Left lobe of liver (tissue), 2 donors: Measurements from ENCODE around the gene PLA2G4C. TPM values are rescaled to one million over a fixed set of nuclear protein-coding genes. Genes with fewer than 3 reads are reported as not detected.

Experiments used
- ATAC-seq: fragments of 200-7000 bp; cut with Tn5 transposase; one replicate; pipeline ENCODE4 v1.9.1; 2020; ENCODE audit warnings: mild to moderate bottlenecking, moderate library complexity
- DNase-seq: peaks from one replicate; pipeline ENCODE4 v3.0.0-alpha.2; 2020; ENCODE audit warnings: low spot score
- total RNA-seq: library from RNA; stranded (reverse); gene quantifications from one replicate; pipeline ENCODE4 v1.2.1, GENCODE V29; 2021
- donor health status: DM: no; HTN: no; CAD: no; lungs with moderate emphysema.
- donor health status: DM: no; HTN: yes; CAD: no.

PLA2G4C gene
- total RNA-seq, 1 donor from 2014 or later = 4.5 TPM

- ATAC-seq = no peak
- no peak for DNase-seq
These were observed 109.8 kb downstream of the PLA2G4C start for GRCh38 chr19:48000846-48001245.

- ATAC-seq (no peak), DNase-seq (no peak)
These were observed 111.8 kb downstream of the PLA2G4C start for GRCh38 chr19:47998800-47999199.

Other genes starting within 250 kb of the PLA2G4C start
- 347 TPM for gene SULT2A1, start 224.5 kb downstream of the PLA2G4C start, total RNA-seq
- gene BSPH1, start 118.6 kb downstream of the PLA2G4C start, total RNA-seq = not detected
- gene ELSPBP1, start 116.2 kb downstream of the PLA2G4C start, total RNA-seq = not detected
- not detected for gene CABP5, start 66.7 kb downstream of the PLA2G4C start, total RNA-seq
- 9.8 TPM for gene LIG1, start 59.5 kb upstream of the PLA2G4C start, total RNA-seq
- 3.2 TPM for gene ZSWIM9, start 59.9 kb upstream of the PLA2G4C start, total RNA-seq
- 17.4 TPM for gene CARD8, start 145.1 kb upstream of the PLA2G4C start, total RNA-seq
- not detected for gene ZNF114, start 159.3 kb upstream of the PLA2G4C start, total RNA-seq
- gene EMP3, start 214.7 kb upstream of the PLA2G4C start, total RNA-seq = 6.7 TPM